CD4-positive, alpha-beta T cell treated with Interleukin-15 for 1 hour (primary cell): Measurements from ENCODE around the gene CNTRL.
"Not testable (repeated sequence)": the region's sequence is repeated elsewhere in the genome, so short reads cannot be mapped to it uniquely, and the experiment has no call there.

Experiments
- DNase-seq: peaks from one replicate; pipeline ENCODE4 v3.0.0-alpha.2; 2020

The CNTRL gene

GRCh38 chr9:121138973-121139372 is 64.2 kb downstream of the CNTRL start:
- DNase-seq: no peak

DNA sequence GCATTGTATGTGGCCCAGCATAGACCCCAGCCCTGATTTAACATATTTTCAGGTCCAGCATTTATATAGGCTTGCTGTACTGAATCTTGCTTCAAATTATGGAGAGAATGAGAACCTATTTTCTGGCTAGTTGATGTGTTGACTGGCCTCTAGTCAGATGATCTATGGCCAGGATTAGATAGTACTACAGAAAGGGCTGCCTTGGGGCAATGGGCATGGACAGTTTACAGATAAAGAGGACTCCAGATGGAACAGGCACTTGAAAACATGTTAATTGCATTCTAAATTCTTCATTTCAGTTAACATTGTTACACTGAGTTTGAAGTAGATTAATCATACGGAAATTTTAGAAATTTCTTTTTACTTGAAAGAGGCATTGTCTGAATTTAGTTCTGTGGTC is 65.4 kb downstream of the CNTRL start:
- DNase-seq: no peak

DNA sequence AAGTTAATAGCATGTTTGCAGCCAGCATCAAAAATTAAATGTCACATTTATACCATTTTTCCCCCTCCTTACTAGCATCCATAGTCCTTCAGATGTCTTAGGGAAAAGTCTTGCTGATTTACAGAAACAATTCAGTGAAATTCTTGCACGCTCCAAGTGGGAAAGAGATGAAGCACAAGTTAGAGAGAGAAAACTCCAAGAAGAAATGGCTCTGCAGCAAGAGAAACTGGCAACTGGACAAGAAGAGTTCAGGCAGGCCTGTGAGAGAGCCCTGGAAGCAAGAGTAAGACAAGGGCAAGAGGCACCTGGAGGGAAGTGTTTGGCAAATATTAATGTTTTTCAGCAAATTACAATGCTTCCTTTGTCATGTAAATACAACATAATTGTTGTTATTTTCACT is 66.6 kb downstream of the CNTRL start:
- DNase-seq: no peak

- no peak for DNase-seq
Measured at GRCh38 chr9:121141706-121142105, 67.0 kb downstream of the CNTRL start.

- no peak for DNase-seq
Measured at GRCh38 chr9:121143771-121144170, 69.0 kb downstream of the CNTRL start.

DNA sequence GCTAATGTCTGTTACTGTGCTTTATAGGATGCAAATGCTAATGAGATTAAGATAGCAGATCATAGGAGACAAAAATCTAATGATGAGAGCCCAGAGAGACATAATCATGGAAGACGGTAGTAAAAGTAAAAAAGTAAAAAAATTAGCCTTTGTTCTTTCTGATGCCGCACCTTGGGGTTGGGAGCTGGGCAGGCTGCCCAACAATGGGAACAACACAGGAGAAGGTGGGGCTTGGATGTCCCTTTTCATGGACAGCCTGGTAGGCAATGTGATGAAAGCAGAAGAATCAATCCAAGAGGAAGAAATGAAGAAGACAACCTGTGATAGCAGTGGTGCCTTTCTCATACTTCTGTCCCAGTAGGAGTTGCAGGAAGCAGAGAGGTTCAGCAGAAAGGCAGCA is 69.7 kb downstream of the CNTRL start:
- DNase-seq: no peak

- DNase-seq: no peak
Measured at GRCh38 chr9:121150188-121150587, 75.4 kb downstream of the CNTRL start.

- no peak for DNase-seq
Measured at GRCh38 chr9:121153642-121154041, 78.9 kb downstream of the CNTRL start.

- no peak for DNase-seq
Measured at GRCh38 chr9:121154782-121155181, 80.0 kb downstream of the CNTRL start.

DNA sequence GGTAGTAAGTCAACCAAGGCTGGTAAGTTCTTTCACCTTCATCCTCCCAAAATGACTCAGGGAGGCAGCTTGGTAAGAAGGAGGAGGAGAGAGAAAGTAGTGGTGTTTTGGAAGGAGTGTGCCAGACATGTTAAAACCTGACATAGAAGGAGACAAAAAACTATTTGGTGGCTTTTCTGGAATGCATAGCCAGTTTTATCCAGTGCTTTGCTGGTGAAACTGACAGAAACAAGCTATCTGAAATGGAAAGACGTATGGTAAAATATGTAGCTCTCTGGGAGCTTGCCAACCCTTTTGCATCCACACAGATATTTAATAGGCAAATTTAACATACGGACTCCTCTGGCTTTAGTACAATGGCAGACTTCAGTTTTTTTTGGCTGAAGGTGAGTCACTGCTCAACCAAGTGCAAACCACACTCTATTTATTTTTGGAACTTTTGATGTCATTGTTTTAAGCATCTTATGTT is 81.5 kb downstream of the CNTRL start:
- no peak for DNase-seq

DNA sequence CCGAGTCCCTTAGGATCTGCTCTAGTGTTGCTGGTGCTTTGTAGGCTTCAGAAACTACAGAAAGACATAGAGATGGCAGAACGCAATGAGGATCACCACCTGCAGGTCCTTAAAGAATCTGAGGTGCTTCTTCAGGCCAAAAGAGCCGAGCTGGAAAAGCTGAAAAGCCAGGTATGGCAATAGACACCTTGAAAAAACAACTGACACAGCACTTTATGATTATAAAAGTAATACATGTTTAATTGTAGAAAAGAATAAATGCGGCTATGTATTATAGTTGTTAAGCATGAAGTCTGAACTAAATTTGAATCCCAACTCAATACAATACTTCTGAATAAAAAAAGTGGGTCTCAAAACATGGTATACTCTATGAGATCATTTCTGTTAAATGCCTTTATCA is 83.2 kb downstream of the CNTRL start:
- no peak for DNase-seq

DNA sequence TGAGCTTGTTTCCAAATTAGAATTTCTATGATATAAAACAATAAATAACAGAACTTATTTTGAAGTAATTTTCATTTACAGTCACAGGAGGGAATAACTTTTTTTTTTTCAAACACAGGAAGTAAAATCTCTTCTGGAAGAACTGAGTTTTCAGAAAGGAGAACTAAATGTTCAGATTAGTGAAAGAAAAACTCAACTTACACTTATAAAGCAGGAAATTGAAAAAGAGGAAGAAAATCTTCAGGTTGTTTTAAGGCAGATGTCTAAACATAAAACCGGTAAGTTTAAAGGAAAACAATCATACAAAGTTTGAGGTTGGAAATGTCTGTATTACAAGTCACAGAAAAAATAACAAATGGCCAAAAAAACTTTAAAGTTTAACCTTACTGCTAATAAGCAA is 85.3 kb downstream of the CNTRL start:
- no peak for DNase-seq

- DNase-seq: no peak
Measured at GRCh38 chr9:121168052-121168451, 93.3 kb downstream of the CNTRL start.

- no peak for DNase-seq
Measured at GRCh38 chr9:121169094-121169601, 94.4 kb downstream of the CNTRL start.

DNA sequence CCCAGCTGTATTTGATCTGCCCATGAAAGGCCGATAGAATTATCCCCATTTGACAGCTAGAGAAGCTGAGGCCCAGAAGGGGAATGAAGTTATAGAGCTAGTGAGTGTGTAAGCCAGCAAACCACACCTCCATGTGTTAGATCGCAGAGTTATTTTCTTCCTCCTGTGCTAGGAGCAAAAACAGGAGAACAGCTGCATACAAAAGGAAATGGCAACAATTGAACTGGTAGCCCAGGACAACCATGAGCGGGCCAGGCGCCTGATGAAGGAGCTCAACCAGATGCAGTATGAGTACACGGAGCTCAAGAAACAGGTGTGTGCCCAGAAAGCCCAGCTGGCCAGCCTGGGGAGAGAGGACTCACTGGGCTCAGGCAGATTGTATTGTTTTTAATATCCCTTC is 96.5 kb downstream of the CNTRL start:
- DNase-seq: no peak

DNA sequence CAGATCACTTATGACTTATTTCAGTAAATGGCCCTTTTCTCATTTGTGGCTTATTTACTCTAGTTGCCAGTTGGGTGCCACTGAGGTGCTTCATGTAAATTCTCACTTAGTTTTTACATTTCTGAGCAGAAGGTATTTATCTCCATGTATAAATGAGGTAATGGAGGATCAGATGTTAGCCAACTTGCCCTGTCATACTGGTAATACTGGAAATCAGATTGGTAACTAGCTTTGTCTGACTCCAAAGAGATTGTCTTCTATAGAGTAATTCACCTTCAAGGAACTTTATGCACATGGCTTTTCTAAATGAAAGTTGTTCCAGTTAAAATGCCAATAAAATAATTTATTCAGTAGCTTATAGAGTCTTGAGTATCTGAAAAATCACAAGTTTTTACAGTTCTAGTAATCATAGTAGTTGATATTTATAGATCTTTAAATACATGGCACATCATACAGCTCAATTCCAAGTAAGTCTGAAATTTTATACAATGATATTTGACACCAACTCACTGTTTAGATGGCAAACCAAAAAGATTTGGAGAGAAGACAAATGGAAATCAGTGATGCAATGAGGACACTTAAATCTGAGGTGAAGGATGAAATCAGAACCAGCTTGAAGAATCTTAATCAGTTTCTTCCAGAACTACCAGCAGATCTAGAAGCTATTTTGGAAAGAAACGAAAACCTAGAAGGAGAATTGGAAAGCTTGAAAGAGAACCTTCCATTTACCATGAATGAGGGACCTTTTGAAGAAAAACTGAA is 98.2 kb downstream of the CNTRL start:
- no peak for DNase-seq

- DNase-seq: no peak
Measured at GRCh38 chr9:121173501-121173900, 98.7 kb downstream of the CNTRL start.

- no peak for DNase-seq
Measured at GRCh38 chr9:121178676-121179372, 104.1 kb downstream of the CNTRL start.

DNA sequence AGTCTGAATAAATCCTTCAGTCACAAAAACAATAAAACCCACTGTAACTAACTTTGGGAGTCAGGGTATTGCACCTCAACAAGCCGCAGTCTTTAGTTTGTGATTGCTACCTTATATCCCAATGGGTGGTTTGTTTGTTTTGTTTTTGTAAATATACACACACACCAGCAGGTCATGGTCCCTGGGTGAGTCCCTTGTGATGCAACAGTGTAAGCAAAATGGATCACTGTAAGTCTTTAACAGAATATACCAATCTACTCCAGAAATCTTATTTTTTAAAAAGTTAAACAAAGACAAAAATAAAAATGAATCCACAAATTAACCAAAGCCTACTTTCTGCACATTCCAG is 104.6 kb downstream of the CNTRL start:
- not testable (repeated sequence) for DNase-seq

DNA sequence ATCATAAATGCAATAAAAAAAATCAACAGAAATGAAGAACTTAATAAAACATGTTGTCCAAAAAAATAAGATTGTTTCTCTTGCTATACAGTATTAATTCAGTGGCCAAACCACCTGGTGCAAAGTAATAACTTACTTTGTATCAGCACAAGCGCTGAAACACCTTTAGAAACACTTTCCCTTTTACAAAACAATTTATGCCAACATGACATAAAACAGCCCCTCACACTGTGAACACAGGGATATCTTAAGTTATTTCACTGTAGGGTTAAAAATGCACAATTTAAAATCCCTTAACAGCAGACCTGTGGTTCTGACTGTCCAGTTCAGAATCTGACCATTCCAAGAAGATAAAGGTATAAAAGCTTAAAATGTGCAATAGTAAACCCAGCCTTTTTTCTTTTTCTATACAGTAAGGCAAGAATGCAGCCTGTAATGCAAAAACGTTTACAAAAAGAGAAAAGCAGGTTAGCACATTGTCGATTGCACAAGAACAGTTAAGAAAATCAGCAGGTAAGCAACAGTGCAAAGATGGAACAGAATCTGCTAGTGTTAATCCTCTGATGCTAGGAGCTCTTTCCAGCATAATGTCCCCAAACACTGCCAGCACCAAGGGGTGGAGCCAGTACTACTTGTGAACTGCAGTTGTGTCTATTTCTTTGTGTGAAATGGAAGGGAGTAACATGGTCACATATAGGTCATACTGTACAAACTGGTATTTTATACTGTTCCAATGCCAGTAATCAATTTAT is 105.4 kb downstream of the CNTRL start:
- no peak for DNase-seq

DNA sequence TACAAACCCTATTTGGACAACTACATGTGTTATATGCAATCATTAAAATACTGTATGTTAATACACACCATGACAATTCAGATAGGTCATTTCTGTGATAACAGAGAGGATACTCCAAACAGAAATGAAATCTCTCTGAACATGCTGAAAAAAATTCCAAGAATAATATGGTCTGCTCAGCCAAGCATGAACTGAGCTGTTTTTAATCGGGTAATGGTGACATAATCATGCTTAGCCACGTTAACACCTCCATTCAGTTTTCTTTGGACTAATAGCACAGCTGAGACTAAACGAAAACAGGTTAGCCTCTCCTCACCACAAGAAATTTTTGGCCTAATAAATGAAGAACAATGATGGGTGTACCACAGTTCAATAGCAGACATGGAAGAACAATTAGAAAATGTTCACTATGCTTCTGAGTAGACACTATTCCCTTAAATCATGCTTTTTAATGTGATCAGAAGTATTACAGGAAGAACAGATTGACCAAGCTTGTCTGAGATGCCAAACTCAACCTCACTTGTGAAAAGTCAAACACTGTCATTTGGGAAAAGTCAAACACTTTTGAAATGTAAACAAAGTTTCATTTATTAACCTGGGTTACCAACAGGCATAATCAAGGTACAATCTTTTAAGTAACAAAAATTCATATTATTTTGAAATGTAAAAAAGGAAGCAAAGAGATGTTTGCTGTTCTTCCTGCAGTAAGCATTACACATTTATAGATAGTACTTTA is 107.5 kb downstream of the CNTRL start:
- DNase-seq: no peak

GRCh38 chr9:121182989-121183388 is 108.2 kb downstream of the CNTRL start:
- no peak for DNase-seq
